Central memory CD8-positive, alpha-beta T cell (primary cell): ENCODE results near the gene PNMT.

Experiments used
- ATAC-seq: fragments of 150-1000 bp; cut with Tn5 transposase; replicated peaks from 2 replicates; pipeline ENCODE4 v1.10.0; 2022; ENCODE audit warnings: mild to moderate bottlenecking, moderate FRiP score, moderate number of reproducible peaks; ENCODE audit not compliant: poor library complexity, severe bottlenecking; ENCODE audit errors: extremely low read depth
- DNase-seq, 2 donors: peaks; one replicate each; pipeline ENCODE4 v3.0.0; 2021; ENCODE audit warnings: low spot score in 2 of 2
- H3K27ac Mint-ChIP-seq: one replicate; pipeline ENCODE4 v1.8.0; 2022; ENCODE audit warnings: low read depth, mild to moderate bottlenecking, moderate library complexity, mixed read lengths
- H3K27me3 Mint-ChIP-seq: one replicate; pipeline ENCODE4 v1.8.0; 2022; ENCODE audit warnings: mixed read lengths
- H3K36me3 Mint-ChIP-seq: one replicate; pipeline ENCODE4 v1.8.0; 2022; ENCODE audit warnings: mild to moderate bottlenecking, moderate library complexity, mixed read lengths; ENCODE audit not compliant: insufficient read depth
- H3K4me1 Mint-ChIP-seq: one replicate; pipeline ENCODE4 v1.8.0; 2022; ENCODE audit warnings: mixed read lengths
- H3K4me3 Mint-ChIP-seq: one replicate; pipeline ENCODE4 v1.8.0; 2022; ENCODE audit warnings: mild to moderate bottlenecking, moderate library complexity, mixed read lengths
- H3K9me3 Mint-ChIP-seq: one replicate; pipeline ENCODE4 v1.8.0; 2022; ENCODE audit warnings: mixed read lengths

Gene PNMT

DNA sequence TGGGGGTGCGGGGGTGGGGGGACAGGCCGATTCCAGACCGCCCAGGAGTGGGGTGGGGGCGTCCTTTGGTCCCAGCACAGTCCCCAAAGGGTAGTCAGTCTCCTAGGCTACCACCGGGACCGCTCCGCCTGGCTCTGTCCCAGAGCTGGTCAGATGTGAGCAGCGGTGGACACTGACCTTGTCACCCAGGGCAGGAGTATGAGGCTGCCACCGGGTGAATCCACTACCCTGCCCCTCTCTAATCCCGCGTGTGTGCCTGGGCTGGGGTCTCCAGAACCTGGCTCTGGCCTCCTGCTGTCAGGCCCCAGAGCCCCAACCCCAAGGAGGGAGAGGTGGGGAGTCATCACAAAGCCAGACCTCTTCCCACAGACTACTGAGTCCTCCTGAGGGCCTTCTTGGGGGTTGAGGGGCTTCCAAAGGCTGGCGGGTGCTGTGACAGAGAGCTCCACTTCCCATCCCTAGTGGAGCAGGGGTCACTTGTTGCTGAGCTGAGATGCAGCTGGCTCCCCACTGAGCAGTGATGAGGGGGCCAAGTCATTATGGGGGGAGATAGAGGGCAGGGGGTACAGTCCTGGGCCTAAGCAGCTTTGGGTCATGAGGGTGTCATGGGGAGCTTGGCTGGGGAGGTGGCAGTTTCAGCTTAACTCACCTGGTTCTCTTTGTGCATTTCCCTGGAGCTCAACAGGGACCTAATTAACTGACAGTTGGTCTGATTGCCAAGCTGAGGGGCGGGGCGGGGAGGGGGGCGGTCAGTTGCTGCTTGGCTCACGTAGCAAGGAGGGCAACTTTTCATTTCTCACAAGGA lies 40.3 kb upstream of the PNMT start:
- H3K36me3 Mint-ChIP-seq = no peaks in the 10 kb centered on the region
- ATAC-seq (no peak), DNase-seq (no peak)
- H3K4me3 Mint-ChIP-seq = no peak overlapping the region
- H3K4me1 Mint-ChIP-seq = peaks cover 23% of the 10 kb centered on the region
- no peaks in the 10 kb centered on the region for H3K9me3 Mint-ChIP-seq
- H3K27me3 Mint-ChIP-seq = peaks cover 61% of the 10 kb centered on the region
- H3K27ac Mint-ChIP-seq = no peak overlapping the region

DNA sequence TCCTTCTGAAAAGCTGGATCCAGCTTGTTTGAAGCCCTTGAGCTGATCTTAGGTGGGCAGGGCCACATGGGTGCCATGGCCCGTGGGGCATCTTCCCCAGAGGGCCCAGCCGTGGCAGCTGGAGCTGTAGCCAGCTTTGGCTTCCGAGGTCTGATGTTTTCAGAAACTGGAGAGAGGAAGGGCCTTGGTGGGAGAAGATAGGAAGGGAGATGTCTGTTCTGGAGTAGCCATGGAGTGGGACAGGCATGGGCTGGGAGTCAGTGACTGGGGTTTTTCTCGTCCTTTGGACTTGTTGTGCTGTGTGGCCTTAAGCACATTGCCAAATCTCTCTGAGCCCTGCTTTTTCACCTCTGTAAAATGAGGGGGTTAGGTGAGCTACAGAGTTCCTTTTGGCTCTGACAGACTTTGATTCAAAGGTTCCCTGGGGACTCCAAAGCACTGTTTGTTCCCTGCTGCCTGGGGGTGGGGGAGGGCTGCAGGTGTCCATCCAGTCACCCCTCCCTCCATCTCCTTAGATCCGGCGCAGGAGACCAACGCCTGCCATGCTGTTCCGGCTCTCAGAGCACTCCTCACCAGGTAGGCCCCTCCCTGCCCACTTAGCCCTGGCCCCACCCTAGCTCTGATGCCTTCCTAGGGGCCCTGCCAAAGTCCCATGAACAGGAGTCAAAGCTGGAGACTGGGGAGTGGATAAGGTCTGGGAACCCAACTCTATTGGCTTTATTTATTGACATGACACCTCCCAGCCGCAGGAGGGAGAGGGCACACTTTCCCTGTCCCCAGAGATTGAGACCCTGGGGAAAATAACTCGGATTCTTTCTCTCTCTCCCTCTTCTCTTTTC lies 39.4 kb upstream of the PNMT start:
- Mint-ChIP-seq H3K4me1 (peaks cover 17% of the 10 kb centered on the region), H3K9me3 (no peaks in the 10 kb centered on the region), H3K4me3 (no peak overlapping the region), H3K27me3 (peaks cover 61% of the 10 kb centered on the region), H3K36me3 (no peaks in the 10 kb centered on the region), H3K27ac (peak overlapping the region; percentile 72)
- ATAC-seq (no peak), DNase-seq (no peak)

DNA sequence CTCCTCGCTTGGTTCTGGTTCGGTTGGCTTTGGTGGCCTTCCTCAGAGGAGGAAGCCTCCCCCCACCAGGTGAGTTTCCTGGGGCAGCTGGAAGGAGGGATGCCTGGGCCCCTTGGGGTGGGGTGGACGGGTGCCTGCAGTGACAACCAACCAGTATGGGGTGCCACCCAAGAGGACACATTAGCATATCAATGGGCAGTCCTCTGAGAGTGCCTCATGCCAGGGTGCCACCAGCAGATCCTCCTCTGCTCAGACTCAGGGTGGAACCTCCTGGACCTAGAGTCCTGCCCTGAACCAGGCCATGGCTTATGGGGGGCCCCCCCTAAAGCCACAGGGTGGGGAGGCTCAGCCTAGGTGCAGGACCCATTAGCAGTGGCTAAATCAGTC lies 38.8 kb upstream of the PNMT start:
- Mint-ChIP-seq H3K27ac (peak overlapping the region; percentile 72), H3K9me3 (no peaks in the 10 kb centered on the region), H3K4me3 (no peak overlapping the region), H3K27me3 (peaks cover 61% of the 10 kb centered on the region), H3K4me1 (peaks cover 19% of the 10 kb centered on the region), H3K36me3 (no peaks in the 10 kb centered on the region)
- ATAC-seq (no peak), DNase-seq (no peak)

DNA sequence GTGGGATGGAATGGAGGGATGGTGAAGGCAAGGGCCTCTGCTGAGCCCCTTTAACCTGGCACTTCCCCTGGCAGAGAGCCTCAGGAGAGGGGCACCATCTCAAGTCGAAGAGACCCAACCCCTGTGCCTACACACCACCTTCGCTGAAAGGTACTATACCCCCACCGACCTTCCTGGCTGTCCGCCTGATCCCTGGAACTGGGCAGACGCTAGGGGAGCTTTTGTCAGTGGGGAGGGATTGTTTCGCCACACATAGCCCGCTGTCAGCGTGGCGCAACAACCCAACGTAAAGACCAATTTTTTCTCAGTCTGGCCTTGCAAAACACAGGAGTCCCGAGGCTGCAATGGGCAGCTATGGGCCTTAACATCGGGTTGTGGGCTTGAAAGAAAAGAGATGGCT lies 38.4 kb upstream of the PNMT start:
- Mint-ChIP-seq H3K4me3 (no peak overlapping the region), H3K27ac (no peak overlapping the region), H3K4me1 (peaks cover 15% of the 10 kb centered on the region), H3K27me3 (peaks cover 61% of the 10 kb centered on the region), H3K36me3 (no peaks in the 10 kb centered on the region), H3K9me3 (no peaks in the 10 kb centered on the region)
- DNase-seq (no peak), ATAC-seq (no peak)

DNA sequence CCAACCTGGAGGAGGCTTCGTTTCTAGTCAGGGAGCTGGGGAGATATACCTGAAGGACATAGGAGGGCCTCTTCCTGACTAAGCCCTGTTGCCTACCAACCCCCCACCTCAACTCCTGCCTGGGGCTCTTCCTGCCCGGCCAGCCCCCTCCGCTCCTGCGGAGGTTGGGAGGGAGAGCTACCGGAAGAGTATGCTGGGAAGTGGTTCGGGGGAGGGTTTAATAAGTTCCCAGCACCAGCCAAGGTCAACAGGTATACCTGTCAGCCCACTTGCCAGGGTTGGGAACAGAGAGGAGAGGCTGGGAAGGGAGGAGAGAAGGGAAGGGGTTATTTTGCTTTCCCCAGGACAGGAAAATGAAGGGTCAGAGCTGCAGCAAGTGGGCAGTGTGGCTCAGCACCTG lies 36.9 kb upstream of the PNMT start:
- Mint-ChIP-seq H3K4me3 (no peak overlapping the region), H3K9me3 (no peaks in the 10 kb centered on the region), H3K27ac (no peak overlapping the region), H3K4me1 (peaks cover 10% of the 10 kb centered on the region), H3K27me3 (peaks cover 51% of the 10 kb centered on the region), H3K36me3 (peaks cover 2% of the 10 kb centered on the region)
- DNase-seq = no peak
- no peak for ATAC-seq

DNA sequence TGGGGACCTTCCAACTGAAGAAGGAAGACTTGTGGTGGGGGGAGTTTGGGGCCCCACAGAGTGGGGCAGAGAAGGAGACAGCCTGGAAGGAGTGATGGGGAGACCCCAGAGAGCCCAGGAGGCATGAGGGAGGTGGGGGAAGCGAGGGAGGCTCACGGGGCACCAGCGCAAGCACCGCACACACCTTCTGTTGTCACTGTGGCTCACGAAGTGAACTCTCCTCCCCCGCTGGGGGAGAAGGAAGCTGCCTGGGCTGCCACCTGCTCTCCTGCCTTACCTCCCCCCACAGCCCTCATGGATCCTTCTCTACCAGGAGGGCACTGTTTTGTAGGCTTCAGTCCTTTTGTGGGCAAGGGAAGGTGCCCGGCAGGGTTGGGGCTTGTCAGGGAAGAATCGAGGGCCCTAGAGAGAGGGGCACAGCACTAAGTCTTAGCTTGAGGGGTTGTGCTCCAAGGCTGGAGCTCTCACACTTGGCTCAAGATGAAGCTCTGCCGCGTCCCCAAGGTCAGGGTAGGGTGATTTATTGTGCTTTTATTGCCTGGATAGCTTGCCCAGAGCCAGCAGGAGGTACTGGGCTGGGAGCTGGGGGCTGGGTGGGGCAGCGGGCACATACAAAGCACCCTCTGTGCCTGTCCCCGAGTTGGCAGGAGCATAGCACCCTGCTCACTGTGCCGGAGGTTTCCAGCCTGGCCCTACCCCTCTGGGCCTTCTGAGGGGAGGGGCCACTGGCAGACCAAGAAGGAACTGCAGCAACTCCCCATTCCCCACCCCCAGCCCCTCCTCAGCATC lies 35.9 kb upstream of the PNMT start:
- H3K27ac Mint-ChIP-seq = no peak overlapping the region
- peaks cover 13% of the 10 kb centered on the region for H3K4me1 Mint-ChIP-seq
- H3K27me3 Mint-ChIP-seq = peaks cover 46% of the 10 kb centered on the region
- ATAC-seq (no peak), DNase-seq (no peak)
- peaks cover 4% of the 10 kb centered on the region for H3K36me3 Mint-ChIP-seq
- H3K9me3 Mint-ChIP-seq = no peaks in the 10 kb centered on the region
- H3K4me3 Mint-ChIP-seq = no peak overlapping the region

DNA sequence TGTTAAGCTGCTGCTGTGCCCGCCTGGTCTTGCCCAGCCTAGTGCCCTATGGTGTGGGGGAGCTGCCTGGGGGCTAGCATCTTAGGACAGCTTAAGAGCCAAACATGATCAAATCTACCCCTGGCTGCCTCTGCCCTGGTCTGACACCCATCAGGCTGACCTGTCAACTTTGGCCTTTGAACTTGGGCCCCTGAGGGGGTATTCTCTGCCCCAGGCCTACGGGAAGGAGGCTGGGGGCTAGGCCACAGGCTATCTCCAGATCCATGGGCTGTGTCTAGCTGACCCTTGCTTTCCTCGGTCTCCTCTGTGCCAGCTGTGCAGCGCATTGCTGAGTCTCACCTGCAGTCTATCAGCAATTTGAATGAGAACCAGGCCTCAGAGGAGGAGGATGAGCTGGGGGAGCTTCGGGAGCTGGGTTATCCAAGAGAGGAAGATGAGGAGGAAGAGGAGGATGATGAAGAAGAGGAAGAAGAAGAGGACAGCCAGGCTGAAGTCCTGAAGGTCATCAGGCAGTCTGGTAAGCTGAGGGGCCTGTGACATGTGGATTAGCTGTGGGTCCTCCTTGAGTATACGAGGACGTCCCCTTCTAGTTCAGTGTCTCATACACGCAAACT lies 34.6 kb upstream of the PNMT start:
- Mint-ChIP-seq H3K27ac (no peak overlapping the region), H3K9me3 (no peaks in the 10 kb centered on the region), H3K4me3 (no peak overlapping the region), H3K36me3 (peaks cover 7% of the 10 kb centered on the region), H3K27me3 (peaks cover 34% of the 10 kb centered on the region), H3K4me1 (peaks cover 27% of the 10 kb centered on the region)
- no peak for ATAC-seq
- no peak for DNase-seq

DNA sequence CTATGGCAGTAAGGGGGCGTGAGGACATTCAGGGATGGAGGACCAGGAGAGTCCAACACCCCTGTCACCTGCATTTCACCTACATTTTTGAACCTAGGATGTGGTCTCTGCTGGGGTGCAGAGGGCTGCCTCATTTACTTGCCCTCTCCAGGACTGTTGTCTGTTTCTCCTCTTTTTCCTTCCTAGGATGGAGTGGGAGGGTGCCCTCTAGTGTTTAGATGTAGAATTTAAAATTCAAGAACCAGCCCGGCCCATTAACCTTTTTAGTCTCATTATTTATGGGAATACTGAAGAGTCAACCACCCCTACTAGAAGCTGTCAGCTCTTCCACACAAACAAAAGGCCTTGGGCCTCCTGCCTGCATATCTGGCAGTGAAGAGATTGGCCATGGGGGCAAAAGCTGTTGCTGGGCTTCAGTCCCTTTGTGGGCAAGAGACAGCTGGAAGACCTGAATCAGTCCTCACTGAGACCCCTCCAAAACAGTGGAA lies 33.8 kb upstream of the PNMT start:
- Mint-ChIP-seq H3K9me3 (no peaks in the 10 kb centered on the region), H3K4me3 (no peak overlapping the region), H3K27ac (no peak overlapping the region), H3K4me1 (peaks cover 34% of the 10 kb centered on the region), H3K36me3 (peaks cover 7% of the 10 kb centered on the region), H3K27me3 (peaks cover 27% of the 10 kb centered on the region)
- DNase-seq = peak in 1 of 2 donors; percentile 12
- ATAC-seq = no peak

DNA sequence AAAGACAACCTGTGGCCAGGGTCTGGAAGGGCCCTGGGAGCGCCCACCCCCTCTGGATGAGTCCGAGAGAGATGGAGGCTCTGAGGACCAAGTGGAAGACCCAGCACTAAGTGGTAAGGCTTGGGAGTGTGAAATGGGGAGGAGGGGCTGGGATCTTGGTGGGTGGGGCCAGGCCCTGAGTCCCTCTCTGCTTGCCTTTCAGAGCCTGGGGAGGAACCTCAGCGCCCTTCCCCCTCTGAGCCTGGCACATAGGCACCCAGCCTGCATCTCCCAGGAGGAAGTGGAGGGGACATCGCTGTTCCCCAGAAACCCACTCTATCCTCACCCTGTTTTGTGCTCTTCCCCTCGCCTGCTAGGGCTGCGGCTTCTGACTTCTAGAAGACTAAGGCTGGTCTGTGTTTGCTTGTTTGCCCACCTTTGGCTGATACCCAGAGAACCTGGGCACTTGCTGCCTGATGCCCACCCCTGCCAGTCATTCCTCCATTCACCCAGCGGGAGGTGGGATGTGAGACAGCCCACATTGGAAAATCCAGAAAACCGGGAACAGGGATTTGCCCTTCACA lies 32.6 kb upstream of the PNMT start:
- Mint-ChIP-seq H3K36me3 (peaks cover 7% of the 10 kb centered on the region), H3K27me3 (peaks cover 16% of the 10 kb centered on the region), H3K4me3 (peak overlapping the region; percentile 87), H3K27ac (no peak overlapping the region), H3K4me1 (peaks cover 47% of the 10 kb centered on the region), H3K9me3 (no peaks in the 10 kb centered on the region)
- ATAC-seq = no peak
- no peak for DNase-seq

DNA sequence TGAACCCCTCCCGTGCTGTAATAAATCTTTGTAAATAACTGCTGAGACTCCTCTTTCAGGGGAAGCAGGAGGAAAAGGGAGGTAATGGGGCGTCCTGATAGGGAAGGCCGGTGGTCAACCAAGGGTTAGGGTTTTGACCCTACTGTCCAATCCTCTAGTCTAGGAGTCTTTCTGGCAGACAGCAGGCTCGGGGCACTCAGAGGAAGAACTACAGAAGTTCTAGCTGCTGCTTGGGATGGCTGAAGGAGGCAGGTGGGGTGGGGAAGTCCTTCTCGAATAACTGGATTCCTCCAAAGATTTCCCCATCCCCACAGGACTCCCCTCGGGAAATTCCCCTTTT lies 31.7 kb upstream of the PNMT start:
- peaks cover 7% of the 10 kb centered on the region for H3K27me3 Mint-ChIP-seq
- no peak for DNase-seq
- peaks cover 8% of the 10 kb centered on the region for H3K36me3 Mint-ChIP-seq
- peak overlapping the region; percentile 88 for H3K27ac Mint-ChIP-seq
- H3K4me1 Mint-ChIP-seq = peaks cover 55% of the 10 kb centered on the region
- no peaks in the 10 kb centered on the region for H3K9me3 Mint-ChIP-seq
- H3K4me3 Mint-ChIP-seq = peak overlapping the region; percentile 87
- ATAC-seq = no peak

- Mint-ChIP-seq H3K4me3 (peak within 1 kb of the TSS; percentile 87), H3K36me3 (peaks cover 8% of the 10 kb centered on the region), H3K27ac (peak within 1 kb of the TSS; percentile 88), H3K9me3 (no peaks in the 10 kb centered on the region), H3K27me3 (peaks cover 2% of the 10 kb centered on the region), H3K4me1 (peaks cover 61% of the 10 kb centered on the region)
- DNase-seq = peak; percentile 77 to 80
- ATAC-seq = peak; percentile 90
These were observed 31.1 kb upstream of the PNMT start, which contains the start of gene STARD3 for GRCh38 chr17:39636927-39637736. TSS of gene STARD3 (plus strand) at chr17:39637144. CDS start at chr17:39653532, 16,388 bp downstream.
